ENCODE data around the gene KIF25. TPM values are rescaled to one million over a fixed set of nuclear protein-coding genes. Genes with fewer than 3 reads are reported as not detected.

KIF25 gene
- total and polyA plus RNA-seq, 9 donors = 0.32 to 1.2 (median 0.74) TPM; not detected in 4

DNA sequence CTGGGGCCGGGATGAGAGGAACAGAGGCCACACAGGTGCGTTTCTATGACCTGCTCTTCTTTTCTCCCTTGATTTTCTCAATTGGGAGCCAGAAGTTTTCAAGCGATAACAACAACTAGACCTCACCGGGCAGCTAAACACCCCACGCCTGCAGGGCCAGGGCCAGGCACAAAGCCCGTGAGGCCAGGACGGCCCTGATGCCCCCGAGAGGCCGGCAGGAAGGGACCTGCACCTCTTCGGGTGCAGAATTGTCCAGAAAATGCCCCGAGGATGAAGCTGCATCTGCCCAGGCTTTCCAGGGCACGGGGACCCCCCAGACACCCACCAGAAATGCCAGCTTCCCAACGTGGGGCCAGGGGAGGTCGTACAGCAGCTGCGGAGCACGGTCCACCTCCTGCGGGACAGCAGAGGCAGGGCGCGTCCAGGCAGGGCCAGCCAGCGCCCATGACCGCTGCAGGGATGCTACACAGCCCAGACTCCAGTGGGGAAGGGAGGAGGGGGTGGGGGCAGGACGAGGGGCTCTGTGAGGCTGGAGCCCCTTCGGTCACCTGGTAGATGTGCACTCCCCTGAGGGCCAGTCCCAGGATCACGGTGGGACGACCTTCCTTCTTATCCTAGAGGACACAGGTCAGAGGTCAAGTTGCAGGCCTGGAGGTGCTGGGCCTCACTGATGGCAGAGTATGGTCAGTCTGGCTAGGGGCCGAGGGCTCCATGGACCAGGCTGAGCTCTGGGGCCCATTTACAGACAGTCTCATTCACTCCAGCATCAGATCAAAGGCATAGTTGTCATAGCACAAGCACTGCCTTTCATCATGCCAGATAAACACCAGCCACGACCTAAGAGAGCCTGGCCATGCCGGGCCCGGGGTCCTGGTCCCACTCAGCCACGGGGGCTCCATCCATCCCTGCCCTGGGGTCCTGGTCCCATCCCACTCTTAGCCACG, 65.1 kb downstream of the KIF25 start:
- no peaks in the 10 kb centered on the region for H3K4me1 ChIP-seq (ENCODE audit: insufficient read depth)
- WGBS, 3 donors = 87 to 92% (median 88%) methylated on average over 31 of the region's 31 CpGs
- TF ChIP-seq EP300 (IDR thresholded peaks at IDR 0.05) (no peak), POLR2A (IDR thresholded peaks at IDR 0.05) (no peak)
- TF ChIP-seq, protein P1, sequence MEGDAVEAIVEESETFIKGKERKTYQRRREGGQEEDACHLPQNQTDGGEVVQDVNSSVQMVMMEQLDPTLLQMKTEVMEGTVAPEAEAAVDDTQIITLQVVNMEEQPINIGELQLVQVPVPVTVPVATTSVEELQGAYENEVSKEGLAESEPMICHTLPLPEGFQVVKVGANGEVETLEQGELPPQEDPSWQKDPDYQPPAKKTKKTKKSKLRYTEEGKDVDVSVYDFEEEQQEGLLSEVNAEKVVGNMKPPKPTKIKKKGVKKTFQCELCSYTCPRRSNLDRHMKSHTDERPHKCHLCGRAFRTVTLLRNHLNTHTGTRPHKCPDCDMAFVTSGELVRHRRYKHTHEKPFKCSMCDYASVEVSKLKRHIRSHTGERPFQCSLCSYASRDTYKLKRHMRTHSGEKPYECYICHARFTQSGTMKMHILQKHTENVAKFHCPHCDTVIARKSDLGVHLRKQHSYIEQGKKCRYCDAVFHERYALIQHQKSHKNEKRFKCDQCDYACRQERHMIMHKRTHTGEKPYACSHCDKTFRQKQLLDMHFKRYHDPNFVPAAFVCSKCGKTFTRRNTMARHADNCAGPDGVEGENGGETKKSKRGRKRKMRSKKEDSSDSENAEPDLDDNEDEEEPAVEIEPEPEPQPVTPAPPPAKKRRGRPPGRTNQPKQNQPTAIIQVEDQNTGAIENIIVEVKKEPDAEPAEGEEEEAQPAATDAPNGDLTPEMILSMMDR (IDR thresholded peaks at IDR 0.05) = no peak

DNA sequence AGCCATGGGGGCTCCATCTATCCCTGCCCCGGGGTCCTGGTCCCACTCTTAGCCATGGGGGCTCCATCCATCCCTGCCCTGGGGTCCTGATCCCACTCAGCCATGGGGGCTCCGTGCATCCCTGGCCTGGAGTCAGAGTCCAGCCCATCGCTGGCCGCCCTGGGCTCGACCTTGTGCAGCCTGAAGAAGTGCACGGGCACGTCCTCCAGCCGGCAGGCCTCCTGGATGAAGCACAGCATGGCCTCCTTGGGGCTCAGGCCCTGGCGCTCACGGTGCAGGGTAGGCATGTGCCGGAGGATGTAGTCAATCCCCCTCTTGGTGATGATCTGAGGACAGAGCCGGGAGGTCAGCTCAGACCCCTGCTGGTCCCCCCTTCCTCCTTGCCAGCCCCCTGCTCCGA, 66.0 kb downstream of the KIF25 start:
- intact Hi-C loops (cut with DNase I) = loop anchor here in 2 of 4 donors (5.0 to 10.0 kb wide), 2 partner anchors 64 to 291 kb away; no protein-coding TSS in a partner anchor
- Histone ChIP-seq H3K36me3 (no peaks in the 10 kb centered on the region), H3K4me3 (no peak overlapping the region), H3K27me3 (no peaks in the 10 kb centered on the region), H3K27ac (no peak overlapping the region), H3K4me1 (ENCODE audit: insufficient read depth) (no peaks in the 10 kb centered on the region), H3K9me3 (no peaks in the 10 kb centered on the region)
- 93 to 95% (median 93%) methylated on average over 11 to 13 of the region's 13 CpGs for WGBS, 3 donors
- DNase-seq = no peak
- no peak for TF ChIP-seq POLR2A (IDR thresholded peaks at IDR 0.05)
- TF ChIP-seq, protein P1 (IDR thresholded peaks at IDR 0.05) = no peak
- no peak for TF ChIP-seq EP300 (IDR thresholded peaks at IDR 0.05)

More for the DNA sequence above, 65.1 kb downstream of the KIF25 start:
- DNase-seq = no peak
- H3K27me3 ChIP-seq = no peaks in the 10 kb centered on the region
- H3K9me3 ChIP-seq = no peaks in the 10 kb centered on the region
- no peak overlapping the region for H3K4me3 ChIP-seq
- intact Hi-C loops (cut with DNase I) = loop anchor here in 2 of 4 donors (5.0 to 10.0 kb wide), 2 partner anchors 65 to 292 kb away; no protein-coding TSS in a partner anchor
- no peak overlapping the region for H3K27ac ChIP-seq
- H3K36me3 ChIP-seq = no peaks in the 10 kb centered on the region

DNA sequence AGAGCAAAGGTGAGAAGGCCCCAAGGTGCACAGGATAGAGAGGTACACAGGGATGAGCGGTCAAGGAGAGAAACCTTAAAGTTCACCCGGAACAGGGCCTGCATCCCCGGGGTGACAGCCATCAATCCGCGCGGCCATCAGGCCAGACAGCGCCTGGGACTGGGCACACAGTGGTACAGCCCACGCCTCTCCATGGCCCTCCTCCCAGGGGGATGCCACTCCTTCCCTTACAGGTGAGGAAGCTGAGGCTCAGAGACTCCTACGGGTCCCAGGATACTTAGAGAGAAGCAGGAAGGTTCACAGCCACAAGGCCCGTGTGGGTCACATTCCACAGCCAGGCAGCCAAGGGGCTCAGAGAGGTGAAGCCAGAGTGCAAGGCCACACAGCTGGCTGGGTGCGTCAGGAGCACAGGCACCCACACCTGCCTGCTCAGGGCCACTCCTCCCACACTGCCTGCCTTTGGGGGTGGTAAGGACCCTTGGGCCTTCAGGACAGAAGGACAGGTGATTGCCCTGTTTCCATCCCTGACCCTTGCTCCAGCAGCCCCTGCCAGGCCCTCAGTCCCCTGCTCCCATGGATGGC, 66.8 kb downstream of the KIF25 start:
- Histone ChIP-seq H3K4me3 (no peak overlapping the region), H3K27ac (no peak overlapping the region), H3K4me1 (ENCODE audit: insufficient read depth) (no peaks in the 10 kb centered on the region), H3K36me3 (no peaks in the 10 kb centered on the region), H3K27me3 (no peaks in the 10 kb centered on the region), H3K9me3 (no peaks in the 10 kb centered on the region)
- TF ChIP-seq EP300 (IDR thresholded peaks at IDR 0.05) (no peak), POLR2A (IDR thresholded peaks at IDR 0.05) (no peak)
- TF ChIP-seq, protein P1 (IDR thresholded peaks at IDR 0.05) = no peak
- WGBS, 3 donors = 90 to 92% (median 92%) methylated on average over 11 of the region's 11 CpGs
- intact Hi-C loops (cut with DNase I) = loop anchor here in 2 of 4 donors (5.0 to 10.0 kb wide), 2 partner anchors 63 to 290 kb away; no protein-coding TSS in a partner anchor
- DNase-seq = no peak

DNA sequence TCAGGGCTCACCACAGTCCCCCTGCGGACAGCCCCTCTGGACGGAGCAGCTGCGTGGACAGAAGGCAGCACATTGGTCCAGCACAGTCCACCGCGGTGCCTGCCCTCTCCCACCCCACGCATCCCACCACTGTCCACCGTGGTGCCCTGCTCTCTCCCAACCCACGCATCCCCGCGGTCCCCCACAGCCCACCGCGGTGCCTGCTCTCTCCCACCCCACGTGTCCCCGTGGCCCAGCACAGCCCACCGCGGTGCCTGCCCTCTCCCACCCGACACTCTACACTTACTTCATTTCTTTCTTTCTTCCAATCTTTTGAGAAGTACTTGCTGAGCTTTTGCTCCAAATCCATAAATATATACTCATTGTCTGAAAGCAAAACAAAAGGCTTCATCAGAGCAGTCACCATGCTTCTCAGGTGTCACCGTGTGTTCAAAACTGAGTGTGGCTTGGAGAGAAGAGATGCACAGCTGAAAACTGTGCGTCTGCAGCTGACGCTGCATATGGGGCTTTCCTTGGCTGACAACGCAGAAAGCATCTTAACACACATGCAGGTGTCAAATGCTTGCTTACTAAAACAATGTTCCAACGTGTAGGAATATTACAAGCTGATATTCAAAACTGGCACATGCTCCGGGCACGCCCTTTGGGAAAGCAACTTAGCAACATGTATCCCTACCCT, 69.7 kb downstream of the KIF25 start:
- intact Hi-C loops (cut with DNase I) = loop anchor here in 1 of 4 donors (10.0 kb wide), 1 partner anchor 288 kb away; no protein-coding TSS in a partner anchor
- 90 to 92% (median 90%) methylated on average over 24 of the region's 24 CpGs for WGBS, 3 donors
- H3K36me3 ChIP-seq = no peaks in the 10 kb centered on the region
- no peaks in the 10 kb centered on the region for H3K9me3 ChIP-seq
- TF ChIP-seq, protein P1 (IDR thresholded peaks at IDR 0.05) = no peak
- TF ChIP-seq POLR2A (IDR thresholded peaks at IDR 0.05) (no peak), EP300 (IDR thresholded peaks at IDR 0.05) (no peak)
- H3K27me3 ChIP-seq = no peaks in the 10 kb centered on the region
- DNase-seq = no peak
- H3K4me1 ChIP-seq (ENCODE audit: insufficient read depth) = no peaks in the 10 kb centered on the region
- no peak overlapping the region for H3K27ac ChIP-seq
- no peak overlapping the region for H3K4me3 ChIP-seq

Data from ovary (tissue), 9 donors.